ENCODE measurements around the gene GEN1. TPM values are rescaled to one million over a fixed set of nuclear protein-coding genes. Genes with fewer than 3 reads are reported as not detected.

The GEN1 gene
- total RNA-seq, 1 donor from 2014 or later, result 15.6 TPM

- no peak overlapping the region for H3K4me3 ChIP-seq (ENCODE audit: low read depth, low read length)
- TF ChIP-seq CTCF (conservative IDR thresholded peaks at IDR 0.05; ENCODE audit: low read depth, low read length), result no peak
- no peak for DNase-seq (ENCODE audit: low read depth)
Measured at GRCh38 chr2:17793296-17793695, 39.4 kb downstream of the GEN1 start.

GRCh38 chr2:17793803-17794354, 39.9 kb downstream of the GEN1 start:
- TF ChIP-seq CTCF (conservative IDR thresholded peaks at IDR 0.05; ENCODE audit: low read depth, low read length), result no peak
- H3K4me3 ChIP-seq (ENCODE audit: low read depth, low read length), result no peak overlapping the region
- DNase-seq (ENCODE audit: low read depth), result no peak

- no peak for DNase-seq (ENCODE audit: low read depth)
- H3K4me3 ChIP-seq (ENCODE audit: low read depth, low read length), result no peak overlapping the region
- no peak for TF ChIP-seq CTCF (conservative IDR thresholded peaks at IDR 0.05; ENCODE audit: low read depth, low read length)
Measured at GRCh38 chr2:17795309-17795708, 41.4 kb downstream of the GEN1 start.

- no peak for TF ChIP-seq CTCF (conservative IDR thresholded peaks at IDR 0.05; ENCODE audit: low read depth, low read length)
- no peak overlapping the region for H3K4me3 ChIP-seq (ENCODE audit: low read depth, low read length)
- DNase-seq (ENCODE audit: low read depth), result no peak
Measured at GRCh38 chr2:17798338-17798737, 44.4 kb downstream of the GEN1 start.

- H3K4me3 ChIP-seq (ENCODE audit: low read depth, low read length), result no peak overlapping the region
- DNase-seq (ENCODE audit: low read depth), result no peak
- no peak for TF ChIP-seq CTCF (conservative IDR thresholded peaks at IDR 0.05; ENCODE audit: low read depth, low read length)
Measured at GRCh38 chr2:17799301-17800120, 45.6 kb downstream of the GEN1 start.

- DNase-seq (ENCODE audit: low read depth), result no peak
Measured at GRCh38 chr2:17800219-17800618, 46.3 kb downstream of the GEN1 start.

More at GRCh38 chr2:17800219-17800618, 46.3 kb downstream of the GEN1 start:
- TF ChIP-seq CTCF (conservative IDR thresholded peaks at IDR 0.05; ENCODE audit: low read depth, low read length), result no peak
- no peak overlapping the region for H3K4me3 ChIP-seq (ENCODE audit: low read depth, low read length)

Data from epithelial cell of proximal tubule (primary cell).